ENCODE measurements around the gene ARHGAP12.

Gene ARHGAP12

DNA sequence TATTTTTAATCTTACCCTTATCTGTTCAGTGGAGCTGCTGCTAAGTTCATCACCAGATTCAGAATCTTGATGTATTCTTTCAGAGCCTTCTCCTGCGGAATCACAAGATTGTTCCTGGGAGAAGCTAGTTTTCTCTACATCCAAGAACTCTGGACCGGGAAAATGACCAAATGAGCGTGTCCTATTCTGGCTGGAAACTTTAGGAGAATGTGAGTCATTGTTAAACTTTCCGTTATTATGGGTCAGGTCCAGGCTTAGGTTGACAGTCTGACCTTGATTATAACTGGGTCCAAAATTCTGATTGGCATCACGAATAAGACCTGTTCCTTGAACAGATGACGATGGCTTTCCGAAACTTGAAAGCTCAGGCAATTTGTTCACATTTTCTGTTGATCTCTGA lies 20.5 kb downstream of the ARHGAP12 start:
- no peak for DNase-seq (ENCODE audit: low read depth in 1 of 2, low spot score in 1 of 2)
- Histone ChIP-seq H3K4me3 (replicated peaks; ENCODE audit: insufficient read depth, low read length) (no peak overlapping the region), H3K27ac (replicated peaks) (no peak overlapping the region), H3K27me3 (ENCODE audit: insufficient read depth, poor library complexity, severe bottlenecking) (no peaks in the 10 kb centered on the region)
- TF ChIP-seq, protein P1, sequence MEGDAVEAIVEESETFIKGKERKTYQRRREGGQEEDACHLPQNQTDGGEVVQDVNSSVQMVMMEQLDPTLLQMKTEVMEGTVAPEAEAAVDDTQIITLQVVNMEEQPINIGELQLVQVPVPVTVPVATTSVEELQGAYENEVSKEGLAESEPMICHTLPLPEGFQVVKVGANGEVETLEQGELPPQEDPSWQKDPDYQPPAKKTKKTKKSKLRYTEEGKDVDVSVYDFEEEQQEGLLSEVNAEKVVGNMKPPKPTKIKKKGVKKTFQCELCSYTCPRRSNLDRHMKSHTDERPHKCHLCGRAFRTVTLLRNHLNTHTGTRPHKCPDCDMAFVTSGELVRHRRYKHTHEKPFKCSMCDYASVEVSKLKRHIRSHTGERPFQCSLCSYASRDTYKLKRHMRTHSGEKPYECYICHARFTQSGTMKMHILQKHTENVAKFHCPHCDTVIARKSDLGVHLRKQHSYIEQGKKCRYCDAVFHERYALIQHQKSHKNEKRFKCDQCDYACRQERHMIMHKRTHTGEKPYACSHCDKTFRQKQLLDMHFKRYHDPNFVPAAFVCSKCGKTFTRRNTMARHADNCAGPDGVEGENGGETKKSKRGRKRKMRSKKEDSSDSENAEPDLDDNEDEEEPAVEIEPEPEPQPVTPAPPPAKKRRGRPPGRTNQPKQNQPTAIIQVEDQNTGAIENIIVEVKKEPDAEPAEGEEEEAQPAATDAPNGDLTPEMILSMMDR (IDR thresholded peaks at IDR 0.05; ENCODE audit: insufficient read depth, low read length), result no peak
- TF ChIP-seq, protein P2, sequence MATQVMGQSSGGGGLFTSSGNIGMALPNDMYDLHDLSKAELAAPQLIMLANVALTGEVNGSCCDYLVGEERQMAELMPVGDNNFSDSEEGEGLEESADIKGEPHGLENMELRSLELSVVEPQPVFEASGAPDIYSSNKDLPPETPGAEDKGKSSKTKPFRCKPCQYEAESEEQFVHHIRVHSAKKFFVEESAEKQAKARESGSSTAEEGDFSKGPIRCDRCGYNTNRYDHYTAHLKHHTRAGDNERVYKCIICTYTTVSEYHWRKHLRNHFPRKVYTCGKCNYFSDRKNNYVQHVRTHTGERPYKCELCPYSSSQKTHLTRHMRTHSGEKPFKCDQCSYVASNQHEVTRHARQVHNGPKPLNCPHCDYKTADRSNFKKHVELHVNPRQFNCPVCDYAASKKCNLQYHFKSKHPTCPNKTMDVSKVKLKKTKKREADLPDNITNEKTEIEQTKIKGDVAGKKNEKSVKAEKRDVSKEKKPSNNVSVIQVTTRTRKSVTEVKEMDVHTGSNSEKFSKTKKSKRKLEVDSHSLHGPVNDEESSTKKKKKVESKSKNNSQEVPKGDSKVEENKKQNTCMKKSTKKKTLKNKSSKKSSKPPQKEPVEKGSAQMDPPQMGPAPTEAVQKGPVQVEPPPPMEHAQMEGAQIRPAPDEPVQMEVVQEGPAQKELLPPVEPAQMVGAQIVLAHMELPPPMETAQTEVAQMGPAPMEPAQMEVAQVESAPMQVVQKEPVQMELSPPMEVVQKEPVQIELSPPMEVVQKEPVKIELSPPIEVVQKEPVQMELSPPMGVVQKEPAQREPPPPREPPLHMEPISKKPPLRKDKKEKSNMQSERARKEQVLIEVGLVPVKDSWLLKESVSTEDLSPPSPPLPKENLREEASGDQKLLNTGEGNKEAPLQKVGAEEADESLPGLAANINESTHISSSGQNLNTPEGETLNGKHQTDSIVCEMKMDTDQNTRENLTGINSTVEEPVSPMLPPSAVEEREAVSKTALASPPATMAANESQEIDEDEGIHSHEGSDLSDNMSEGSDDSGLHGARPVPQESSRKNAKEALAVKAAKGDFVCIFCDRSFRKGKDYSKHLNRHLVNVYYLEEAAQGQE (IDR thresholded peaks at IDR 0.05; ENCODE audit: insufficient replicate concordance, low read depth), result no peak
- TF ChIP-seq SPI1 (IDR thresholded peaks at IDR 0.05; ENCODE audit: borderline replicate concordance, low read depth) (no peak), POLR2AphosphoS5 (IDR thresholded peaks at IDR 0.05; ENCODE audit: low read depth) (no peak), GABPA (IDR thresholded peaks at IDR 0.05; ENCODE audit: low read depth) (no peak)

DNA sequence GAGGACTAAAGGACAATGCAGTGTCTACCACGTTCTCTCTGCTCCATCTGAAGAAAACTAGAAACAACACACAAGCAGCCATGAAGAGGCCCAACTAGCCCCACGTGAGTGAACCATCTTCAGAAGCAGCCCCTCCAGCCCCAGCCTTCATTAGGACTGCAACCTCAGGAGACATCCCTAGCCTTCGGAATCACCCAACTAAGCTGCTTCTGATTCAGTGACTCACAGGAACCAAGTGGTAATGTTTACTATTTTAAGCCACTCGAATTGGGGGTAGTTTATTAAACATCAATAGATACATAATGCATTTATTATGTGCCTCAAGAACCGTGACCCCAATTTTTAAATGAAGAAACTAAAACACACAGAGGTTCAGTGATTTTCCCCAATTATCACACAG lies 22.6 kb downstream of the ARHGAP12 start:
- H3K27ac ChIP-seq (replicated peaks), result no peak overlapping the region
- no peak for DNase-seq (ENCODE audit: low read depth in 1 of 2, low spot score in 1 of 2)
- no peak overlapping the region for H3K4me3 ChIP-seq (replicated peaks; ENCODE audit: insufficient read depth, low read length)
- no peaks in the 10 kb centered on the region for H3K27me3 ChIP-seq (ENCODE audit: insufficient read depth, poor library complexity, severe bottlenecking)
- TF ChIP-seq, protein P2 (IDR thresholded peaks at IDR 0.05; ENCODE audit: insufficient replicate concordance, low read depth), result no peak
- TF ChIP-seq SPI1 (IDR thresholded peaks at IDR 0.05; ENCODE audit: borderline replicate concordance, low read depth), result no peak
- TF ChIP-seq POLR2AphosphoS5 (IDR thresholded peaks at IDR 0.05; ENCODE audit: low read depth), result no peak
- no peak for TF ChIP-seq GABPA (IDR thresholded peaks at IDR 0.05; ENCODE audit: low read depth)
- TF ChIP-seq, protein P1 (IDR thresholded peaks at IDR 0.05; ENCODE audit: insufficient read depth, low read length), result no peak

DNA sequence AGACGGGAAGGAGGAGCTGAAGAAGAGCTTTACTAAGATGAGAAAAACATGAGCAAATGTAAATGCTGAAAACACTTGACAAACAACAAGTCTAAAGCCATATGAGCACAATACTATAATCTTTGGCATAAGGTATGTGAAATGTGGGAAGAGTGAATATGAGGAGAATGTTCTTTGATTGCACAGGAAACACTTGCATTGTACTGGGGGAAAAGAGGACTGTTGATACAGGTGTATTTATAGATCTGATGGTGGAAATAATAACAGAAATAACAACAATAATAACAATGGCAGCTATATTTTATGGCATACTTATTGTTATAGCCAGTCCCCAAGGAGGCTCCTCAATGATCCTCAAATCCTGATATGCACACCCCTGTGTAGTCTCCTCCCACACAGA lies 23.0 kb downstream of the ARHGAP12 start:
- Histone ChIP-seq H3K27me3 (ENCODE audit: insufficient read depth, poor library complexity, severe bottlenecking) (no peaks in the 10 kb centered on the region), H3K27ac (replicated peaks) (no peak overlapping the region), H3K4me3 (replicated peaks; ENCODE audit: insufficient read depth, low read length) (no peak overlapping the region)
- no peak for TF ChIP-seq GABPA (IDR thresholded peaks at IDR 0.05; ENCODE audit: low read depth)
- no peak for DNase-seq (ENCODE audit: low read depth in 1 of 2, low spot score in 1 of 2)

DNA sequence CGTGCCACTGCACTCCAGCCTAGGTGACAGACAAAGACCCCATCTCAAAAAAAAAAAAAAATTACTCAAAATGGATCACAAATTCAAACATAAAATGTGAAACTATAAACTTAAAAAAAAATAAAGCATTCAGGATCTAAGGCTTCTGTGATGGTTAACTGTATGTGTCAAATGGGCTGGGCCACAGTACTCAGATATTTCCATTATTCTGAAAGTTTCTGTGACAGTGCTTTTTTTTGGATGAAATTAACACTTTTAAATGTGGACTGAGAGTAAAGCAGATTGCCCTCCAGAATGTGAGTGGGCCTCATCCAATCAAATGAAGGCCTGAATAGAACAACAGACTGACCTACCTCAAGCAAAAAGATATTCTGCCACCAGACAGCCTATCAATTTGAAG lies 26.0 kb downstream of the ARHGAP12 start:
- DNase-seq (ENCODE audit: low read depth in 1 of 2, low spot score in 1 of 2), result no peak
- no peaks in the 10 kb centered on the region for H3K27me3 ChIP-seq (ENCODE audit: insufficient read depth, poor library complexity, severe bottlenecking)
- TF ChIP-seq, protein P1 (IDR thresholded peaks at IDR 0.05; ENCODE audit: insufficient read depth, low read length), result no peak
- no peak for TF ChIP-seq GABPA (IDR thresholded peaks at IDR 0.05; ENCODE audit: low read depth)
- TF ChIP-seq SPI1 (IDR thresholded peaks at IDR 0.05; ENCODE audit: borderline replicate concordance, low read depth), result no peak
- TF ChIP-seq, protein P2 (IDR thresholded peaks at IDR 0.05; ENCODE audit: insufficient replicate concordance, low read depth), result no peak
- TF ChIP-seq POLR2AphosphoS5 (IDR thresholded peaks at IDR 0.05; ENCODE audit: low read depth), result no peak
- H3K27ac ChIP-seq (replicated peaks), result no peak overlapping the region
- H3K4me3 ChIP-seq (replicated peaks; ENCODE audit: insufficient read depth, low read length), result no peak overlapping the region
